ENCODE results near the gene PIR. TPM values are rescaled to one million over a fixed set of nuclear protein-coding genes. Genes with fewer than 3 reads are reported as not detected.

PIR gene
- 26.7 and 32.0 TPM in 2 replicates for total RNA-seq

GRCh38 chrX:15493118-15493962 is at the start of gene PIR:
TSS of gene PIR (minus strand) at chrX:15493333. CDS start at chrX:15491257, 2,076 bp downstream.

GRCh38 chrX:15500497-15500966 is 7.4 kb upstream of the PIR start, which contains the start of gene BMX:
TSS of gene BMX (plus strand) at chrX:15500807. CDS start at chrX:15508354, 7,547 bp downstream.

DNA sequence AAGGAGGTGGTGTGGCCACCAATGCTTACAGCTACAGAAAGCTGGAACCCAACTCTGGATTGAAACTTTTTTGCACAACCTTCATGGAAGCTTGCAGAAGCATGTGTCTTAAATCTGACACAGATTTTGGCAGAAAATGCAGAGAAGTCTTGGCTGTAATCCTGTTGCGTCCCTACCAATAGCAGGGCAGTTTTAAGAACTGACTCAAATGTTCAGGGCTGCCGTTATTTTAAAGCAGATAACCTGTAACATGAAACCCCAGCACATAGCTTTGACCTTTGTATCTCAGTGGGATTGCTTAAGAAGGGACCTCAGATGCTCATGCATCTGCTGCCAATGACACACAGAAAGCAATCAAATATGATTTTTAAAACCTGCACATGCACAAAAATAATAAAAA is 108.8 kb downstream of the PIR start, which contains the start of gene VEGFD:
TSS of gene VEGFD (minus strand) at position 110 of the 400 bp plus-strand sequence. CDS start 467 bp downstream, outside the sequence.

GRCh38 chrX:15335135-15336022 is 157.8 kb downstream of the PIR start, which contains the start of gene PIGA:
TSS of gene PIGA (minus strand) at chrX:15335523. CDS start at chrX:15331930, 3,593 bp downstream.

Other genes with a start within 250 kb of the PIR start
- gene ASB9, start 223.2 kb downstream of the PIR start, total RNA-seq, result 0.55 and 0.57 TPM in 2 replicates
- not detected in 2 replicates for gene ASB11, start 177.7 kb downstream of the PIR start, total RNA-seq
- 5.0 and 8.5 TPM in 2 replicates for gene PIGA, start 157.8 kb downstream of the PIR start, total RNA-seq
- 0.14 and 0.46 TPM in 2 replicates for gene VEGFD, start 108.9 kb downstream of the PIR start, total RNA-seq
- under 0.01 and 0.14 TPM in 2 replicates for gene BMX, start 7.5 kb upstream of the PIR start, total RNA-seq
- under 0.01 and 0.09 TPM in 2 replicates for gene ACE2, start 107.6 kb upstream of the PIR start, total RNA-seq
- 0.18 and 0.28 TPM in 2 replicates for gene CLTRN, start 171.5 kb upstream of the PIR start, total RNA-seq
- 5.8 and 9.5 TPM in 2 replicates for gene CA5B, start 244.9 kb upstream of the PIR start, total RNA-seq